ENCODE data around the gene FYN. TPM values are rescaled to one million over a fixed set of nuclear protein-coding genes. Genes with fewer than 3 reads are reported as not detected.
"Not testable (repeated sequence)": the region's sequence is repeated elsewhere in the genome, so short reads cannot be mapped to it uniquely, and the experiment has no call there.

Gene FYN
- polyA plus RNA-seq, 5 donors, result 105 to 153 (median 140) TPM

DNA sequence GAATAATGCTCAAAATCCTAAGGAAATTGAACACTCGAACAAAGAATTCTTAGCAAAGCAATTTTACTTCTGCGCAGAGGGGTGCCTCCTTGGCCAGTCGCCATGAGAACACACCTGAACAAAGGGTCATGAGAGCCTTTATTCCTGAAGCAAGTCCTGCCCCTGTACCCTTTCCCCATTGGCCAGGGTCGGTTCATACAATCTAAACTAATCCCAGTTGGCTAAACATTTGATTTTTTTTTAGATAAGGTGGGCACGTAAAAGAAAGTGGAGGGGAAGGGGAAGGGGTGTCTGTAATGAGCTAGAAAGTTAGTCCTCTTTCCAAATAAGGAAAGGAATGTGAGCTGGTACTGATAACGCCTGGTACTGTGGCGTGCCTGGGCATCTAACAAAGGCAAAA is 37.9 kb downstream of the FYN start:
- DNase-seq, result not testable (repeated sequence)

DNA sequence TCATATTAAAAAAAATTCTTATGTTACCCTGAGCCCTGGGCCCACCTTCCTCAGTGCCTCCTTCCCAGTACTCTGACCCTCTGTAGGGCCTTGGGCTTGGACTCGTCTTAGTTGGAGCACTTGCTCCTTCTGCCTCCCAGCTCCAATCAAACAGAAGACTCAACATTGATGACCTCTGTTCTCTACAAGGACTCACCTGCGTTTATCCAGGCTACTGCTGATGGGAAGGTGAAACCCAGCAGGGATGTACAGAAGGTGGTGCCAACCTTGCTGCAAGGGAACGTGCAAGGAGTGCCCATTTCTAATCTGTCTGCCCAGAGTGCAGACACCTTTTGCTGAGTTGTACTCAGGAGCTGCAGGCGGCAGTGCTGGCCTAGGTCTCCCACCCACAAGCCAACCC is 38.9 kb downstream of the FYN start:
- DNase-seq, result no peak

DNA sequence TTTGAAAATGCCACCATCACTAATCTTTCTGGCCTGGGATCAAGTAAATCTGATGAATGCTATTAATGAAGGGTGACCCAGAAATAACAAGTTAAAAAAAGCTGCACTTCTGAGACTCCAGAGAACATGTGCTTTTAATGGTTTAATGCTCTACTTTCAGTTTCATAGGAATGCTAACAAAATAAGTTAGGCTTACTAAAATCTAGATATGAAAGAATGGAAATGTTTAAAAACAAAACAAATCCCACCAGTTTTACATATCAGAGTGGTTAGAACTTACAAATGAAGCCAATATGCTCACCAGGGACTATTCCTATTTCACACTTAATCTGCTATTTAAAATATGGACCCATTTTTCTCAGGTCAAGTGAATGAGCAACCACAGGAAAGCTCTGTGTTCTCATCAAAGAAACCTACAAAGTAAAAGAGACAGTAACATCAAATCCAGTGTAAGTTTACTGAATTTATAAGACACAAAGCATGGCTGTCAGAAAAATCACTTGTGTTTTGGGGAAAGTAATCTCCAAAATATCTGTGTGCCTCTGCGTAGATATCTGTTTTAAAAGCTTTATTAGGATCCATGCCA is 40.3 kb downstream of the FYN start:
- no peak for DNase-seq

DNA sequence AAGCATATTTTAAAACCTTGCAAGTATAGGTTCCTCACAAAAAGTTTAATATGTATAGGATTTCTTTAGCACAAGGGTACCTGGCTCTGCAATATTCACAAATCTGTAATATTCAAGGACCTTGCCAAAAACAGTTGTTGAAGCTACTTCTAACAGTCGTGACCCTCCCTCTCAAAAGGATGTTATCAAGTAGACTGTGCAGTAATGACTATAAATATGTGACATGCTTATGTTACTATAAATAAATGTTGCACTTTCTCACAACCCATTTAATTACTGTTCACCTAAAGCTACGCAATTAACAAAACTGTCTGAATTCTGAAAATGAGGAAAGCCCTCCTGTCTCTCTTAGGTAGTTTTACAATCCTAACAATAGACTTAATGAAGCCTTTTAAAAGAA is 41.8 kb downstream of the FYN start:
- no peak for DNase-seq

DNA sequence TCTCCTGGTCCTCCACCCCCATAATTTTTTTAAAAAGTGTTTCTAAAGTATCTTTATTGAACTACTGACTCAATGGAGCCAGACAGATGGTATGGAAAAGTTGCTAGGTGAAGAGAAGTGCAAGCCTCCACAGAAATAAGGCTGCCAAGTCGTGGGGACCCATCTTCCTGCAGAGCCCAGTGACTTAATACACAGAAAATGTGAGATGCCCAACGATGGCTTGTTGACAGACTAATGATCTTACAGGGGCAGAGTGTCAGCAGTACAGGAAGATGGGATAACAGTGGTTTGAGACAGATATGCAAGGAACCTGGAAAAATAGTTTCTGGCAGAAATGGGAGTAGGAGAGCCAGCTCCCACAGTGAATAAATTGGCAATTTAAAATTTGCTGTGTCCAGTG is 43.3 kb downstream of the FYN start:
- no peak for DNase-seq

DNA sequence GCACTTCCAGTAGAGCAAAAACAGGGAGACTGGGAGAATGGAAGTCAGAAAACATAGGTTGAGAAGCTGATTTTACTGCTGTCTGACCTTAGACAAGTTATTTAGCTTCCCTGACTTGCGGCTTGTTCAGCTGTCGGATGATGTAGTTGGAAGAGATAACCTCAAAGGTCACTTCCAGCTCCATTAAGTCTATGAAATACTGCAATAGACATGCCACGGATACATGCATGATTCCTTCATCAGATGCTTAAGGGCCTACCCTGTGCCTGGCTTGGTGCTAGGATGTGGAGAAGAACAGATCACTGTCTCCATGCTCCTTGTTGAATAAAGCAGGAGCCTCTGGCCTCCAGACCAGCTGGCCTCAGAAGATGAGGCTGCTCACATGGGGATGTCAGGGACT is 43.7 kb downstream of the FYN start:
- DNase-seq, result no peak

DNA sequence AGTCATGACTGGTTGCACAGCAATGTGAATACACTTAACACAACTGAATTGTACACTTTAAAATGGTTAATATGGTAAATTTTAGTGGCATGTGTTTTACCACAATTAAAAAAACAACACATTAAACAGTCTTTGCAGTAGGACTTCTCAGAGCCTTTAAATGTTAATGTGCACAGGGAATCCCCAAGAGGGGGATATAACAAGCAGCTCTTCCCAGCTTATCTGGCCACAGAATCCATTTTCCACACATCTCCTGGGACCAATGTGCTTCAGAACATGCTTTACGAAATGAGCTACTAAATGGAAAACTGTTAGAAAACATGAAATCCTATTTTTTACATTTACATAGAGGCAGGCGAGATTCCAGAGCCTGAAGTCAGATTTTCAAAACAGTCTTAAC is 44.4 kb downstream of the FYN start:
- DNase-seq, result no peak

DNA sequence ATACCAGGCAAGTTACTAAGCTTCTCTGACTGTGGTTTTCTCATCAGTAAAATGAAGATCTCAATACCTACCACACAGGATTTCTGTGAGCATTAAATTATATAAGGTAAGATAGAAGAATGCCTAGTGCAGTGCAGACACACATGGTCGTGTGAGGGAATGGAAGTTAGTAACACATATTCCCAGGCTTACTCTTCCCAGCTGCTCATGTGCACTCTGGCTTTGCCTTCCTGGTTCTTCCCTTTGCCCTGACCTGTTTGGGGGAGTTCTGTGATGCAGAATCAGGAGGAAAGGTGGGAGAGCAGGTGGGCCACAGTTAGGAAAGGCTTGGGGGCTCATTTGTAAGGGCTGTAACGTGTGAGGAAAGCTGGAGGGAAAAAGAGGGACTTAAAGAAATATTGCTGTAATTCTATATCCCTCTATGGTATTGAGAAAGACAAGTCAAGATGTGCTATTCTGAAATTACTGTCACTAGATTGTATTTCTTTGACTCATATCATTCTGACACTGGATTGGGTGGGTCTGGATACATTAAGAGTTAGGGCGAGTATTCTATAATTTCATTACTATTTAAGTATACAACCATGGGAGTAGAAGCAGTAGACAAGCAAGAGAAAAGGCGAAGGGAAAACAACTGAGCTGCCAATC is 47.7 kb downstream of the FYN start:
- DNase-seq, result no peak

DNA sequence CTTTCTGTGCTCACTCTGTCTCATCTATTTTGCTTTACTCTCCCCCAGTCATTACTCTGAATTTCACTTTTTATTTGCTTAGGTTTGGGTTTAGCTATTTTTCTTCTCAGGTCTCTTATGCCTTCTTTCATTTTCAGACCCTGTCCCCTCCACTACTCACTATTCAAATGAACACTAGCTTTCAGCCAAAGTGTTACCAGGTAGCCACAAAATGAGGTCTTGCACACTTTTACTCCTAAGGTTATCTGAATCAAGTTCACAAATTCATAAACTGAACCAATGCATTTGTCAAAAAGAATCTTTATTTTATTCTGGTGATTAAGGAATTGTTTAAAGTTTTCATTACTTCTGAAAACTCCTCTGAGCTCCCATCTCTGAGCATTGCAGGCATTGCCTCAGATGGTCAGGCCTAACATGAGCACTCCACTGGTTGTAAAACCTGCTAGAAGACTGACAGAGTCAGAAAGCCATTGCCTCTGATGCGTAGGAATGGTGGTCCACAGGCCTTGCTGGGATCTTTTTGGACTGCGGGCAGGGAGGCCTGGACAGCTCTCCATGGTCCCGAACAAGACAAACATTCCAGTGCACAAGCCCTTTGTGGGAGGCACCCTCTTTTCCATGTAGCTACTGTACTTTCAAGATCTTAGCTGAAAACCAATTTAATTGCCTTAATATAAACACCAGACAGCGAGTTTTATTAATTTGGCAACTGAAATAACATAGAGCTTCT is 48.5 kb downstream of the FYN start:
- no peak for DNase-seq

DNA sequence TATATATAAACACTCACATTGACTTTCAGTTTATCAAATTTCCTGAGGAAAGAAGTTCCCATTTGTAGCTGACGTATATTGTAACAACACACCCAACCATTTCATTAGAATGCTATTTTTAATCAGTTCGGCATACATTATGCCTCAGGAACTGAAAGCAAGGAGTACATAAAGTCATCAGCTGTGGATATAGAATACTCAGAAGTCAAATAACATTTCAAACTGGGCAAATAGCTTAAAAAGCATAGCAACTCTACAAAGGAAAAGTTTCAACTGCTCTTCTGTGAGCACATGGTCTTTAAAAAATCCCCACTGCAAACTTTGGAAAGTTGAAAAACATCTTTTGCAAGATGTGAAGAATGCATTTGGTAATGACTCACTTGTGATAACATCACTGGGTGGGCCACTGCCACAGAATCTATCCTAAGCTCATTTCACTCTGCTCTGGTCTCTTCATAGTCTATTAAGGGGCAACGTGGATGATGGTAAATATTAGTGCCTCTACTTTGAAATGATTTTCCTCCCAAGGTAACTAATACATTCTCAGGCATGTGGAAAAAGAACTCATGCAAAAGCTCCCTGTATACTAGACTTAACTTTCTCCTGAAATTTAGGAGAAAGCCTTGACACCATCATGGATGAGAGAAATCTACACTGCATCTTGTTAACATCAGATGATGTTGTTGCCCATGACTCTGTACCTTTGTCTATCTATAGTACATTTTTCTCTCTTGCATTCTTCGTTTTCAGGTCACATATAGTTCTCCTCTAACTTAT is 49.2 kb downstream of the FYN start:
- DNase-seq, result peak in 1 of 2 donors; percentile 47

DNA sequence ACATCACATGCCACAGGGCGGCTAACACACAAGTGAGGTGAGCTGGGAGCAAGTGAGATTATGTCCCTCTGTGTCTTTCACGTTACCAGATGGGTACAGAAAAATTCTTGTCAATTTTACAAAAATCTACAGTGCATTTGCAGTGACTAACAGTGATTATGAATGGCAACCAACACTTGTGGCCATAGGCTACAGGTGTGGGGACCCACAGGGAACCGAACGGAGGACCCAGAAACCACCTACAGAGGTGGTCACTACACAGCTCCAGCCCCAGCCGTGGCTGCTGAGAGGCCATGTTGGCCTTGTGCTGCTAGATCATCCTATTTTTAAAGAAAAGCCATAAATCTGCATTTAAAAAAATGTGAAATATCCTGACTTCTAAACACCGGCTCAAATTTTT is 50.2 kb downstream of the FYN start:
- DNase-seq, result no peak

DNA sequence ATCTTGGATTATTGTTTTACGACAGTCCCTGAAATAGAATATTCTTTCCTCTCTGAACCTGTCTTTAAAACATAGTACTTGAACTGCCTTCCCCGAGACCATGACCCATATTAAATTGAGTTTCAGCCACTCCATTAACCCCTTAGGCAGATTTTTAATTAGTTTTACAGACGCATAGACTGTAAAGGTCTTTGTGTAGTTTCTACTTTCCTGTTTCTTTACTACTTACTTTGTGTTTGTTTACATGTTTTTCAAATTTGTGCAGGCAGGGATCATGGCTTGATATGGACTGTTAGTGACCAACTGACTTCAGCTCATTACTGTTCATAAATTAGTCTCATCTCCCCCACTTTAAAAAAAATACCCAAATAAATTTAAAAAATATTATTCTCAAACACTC is 53.8 kb downstream of the FYN start:
- DNase-seq, result no peak

DNA sequence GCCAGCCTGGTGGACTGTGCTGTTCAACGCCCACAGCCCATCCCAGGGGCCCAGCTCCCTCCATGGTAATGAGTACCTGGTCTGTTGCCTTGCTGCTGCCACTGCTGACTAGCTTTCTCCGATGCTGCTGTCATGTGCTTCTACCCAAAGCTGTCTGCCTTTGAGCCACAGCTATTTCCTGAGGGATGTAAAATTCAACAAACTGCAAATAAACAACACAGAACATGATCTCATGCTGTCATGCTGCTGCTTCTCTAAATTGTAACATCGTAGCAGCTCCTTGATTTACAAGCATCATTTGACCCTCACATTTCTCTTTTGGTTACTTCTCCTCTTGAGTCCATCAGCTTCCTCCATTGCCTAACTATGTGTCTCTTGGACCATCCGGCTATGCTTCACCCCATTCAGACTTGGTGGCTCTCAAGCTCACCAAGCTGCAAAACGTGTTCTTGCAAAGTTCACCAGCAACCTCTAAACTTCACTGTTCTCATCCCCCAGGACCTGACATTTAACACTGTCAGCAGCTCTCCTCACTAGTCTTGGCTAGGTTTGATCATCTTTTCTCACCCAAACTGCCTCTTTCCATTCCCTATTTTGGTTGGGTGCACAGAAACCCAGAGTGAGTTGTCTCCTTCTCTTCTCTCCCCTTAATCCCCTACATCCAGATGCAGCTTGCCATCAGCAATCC is 54.6 kb downstream of the FYN start:
- no peak for DNase-seq

DNA sequence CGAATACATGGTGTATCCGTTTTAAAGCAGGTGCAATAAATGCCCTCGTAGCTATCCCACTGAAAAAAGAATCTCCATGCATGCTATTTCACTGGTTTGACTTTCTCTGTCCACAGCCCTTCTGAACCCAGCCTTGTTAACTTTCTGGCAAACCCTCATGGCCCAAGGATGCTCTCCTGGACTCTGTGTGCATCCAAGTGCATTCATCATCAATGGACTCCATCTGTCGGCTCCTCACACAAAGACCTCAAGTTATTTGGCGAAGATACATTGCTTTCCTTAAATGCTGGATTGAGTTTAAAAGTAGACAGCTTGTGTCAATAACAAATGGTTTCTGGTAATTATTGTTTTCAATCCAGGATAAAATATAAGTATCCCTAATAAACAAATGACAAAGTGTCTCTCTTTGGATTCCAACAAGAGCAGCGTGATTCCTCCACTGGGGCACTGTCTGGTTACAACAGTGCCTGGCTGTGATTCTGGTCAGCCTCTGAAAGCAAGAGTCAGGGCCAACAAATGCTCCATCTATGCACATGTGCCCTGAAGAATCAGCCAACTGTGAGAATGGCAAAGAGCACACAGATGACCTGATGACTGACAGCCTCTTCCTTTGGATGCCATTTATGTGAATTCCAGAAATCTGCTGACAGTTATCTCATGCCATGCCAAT is 55.7 kb downstream of the FYN start:
- no peak for DNase-seq

DNA sequence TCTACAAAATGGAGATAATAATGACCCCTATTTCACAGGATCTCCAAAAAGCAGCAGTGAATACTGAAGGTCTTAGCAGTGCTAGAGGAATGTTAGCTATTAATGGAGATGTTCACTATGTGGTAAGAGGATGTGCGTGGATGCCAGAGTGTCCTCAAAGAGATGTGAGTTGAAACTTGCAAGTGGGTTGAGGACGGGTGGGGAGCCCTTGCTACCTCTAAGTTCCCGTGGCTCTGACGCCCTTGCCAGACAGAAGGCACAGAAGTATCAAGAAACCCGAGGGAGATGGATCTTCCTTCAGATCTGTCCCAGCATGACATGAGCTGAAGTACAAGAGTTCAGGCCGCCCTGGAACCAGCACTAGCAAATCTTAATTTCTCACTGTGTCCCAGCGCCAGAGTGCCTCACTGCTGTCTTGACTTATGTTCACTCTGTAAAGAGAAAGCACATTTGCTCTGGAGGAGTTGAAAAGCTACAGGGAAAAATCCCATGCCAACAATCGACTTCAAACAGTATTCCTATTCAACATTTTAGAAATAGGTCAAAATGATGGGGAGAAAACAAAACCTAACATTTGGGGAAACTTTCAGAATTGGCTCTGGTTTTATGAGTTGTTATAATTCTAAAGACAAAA is 59.5 kb downstream of the FYN start:
- DNase-seq, result no peak

DNA sequence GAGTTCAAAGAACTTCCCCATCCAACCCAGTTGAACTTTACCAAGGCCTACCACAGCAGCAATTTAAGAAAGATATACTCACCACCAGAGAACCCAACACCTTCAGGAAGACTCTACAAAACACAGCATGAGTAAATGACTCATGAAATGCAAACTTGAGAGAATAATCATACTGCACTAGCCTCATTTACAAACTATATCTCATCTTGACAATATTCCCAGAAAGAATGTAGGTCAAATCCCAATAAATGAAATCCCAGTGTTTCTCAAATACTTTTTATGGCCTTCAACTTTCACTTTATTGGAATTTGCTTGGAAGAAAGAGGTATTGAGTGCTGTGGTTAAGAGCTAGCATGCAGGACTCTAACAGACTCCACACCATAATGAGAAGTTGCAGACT is 60.0 kb downstream of the FYN start:
- no peak for DNase-seq

DNA sequence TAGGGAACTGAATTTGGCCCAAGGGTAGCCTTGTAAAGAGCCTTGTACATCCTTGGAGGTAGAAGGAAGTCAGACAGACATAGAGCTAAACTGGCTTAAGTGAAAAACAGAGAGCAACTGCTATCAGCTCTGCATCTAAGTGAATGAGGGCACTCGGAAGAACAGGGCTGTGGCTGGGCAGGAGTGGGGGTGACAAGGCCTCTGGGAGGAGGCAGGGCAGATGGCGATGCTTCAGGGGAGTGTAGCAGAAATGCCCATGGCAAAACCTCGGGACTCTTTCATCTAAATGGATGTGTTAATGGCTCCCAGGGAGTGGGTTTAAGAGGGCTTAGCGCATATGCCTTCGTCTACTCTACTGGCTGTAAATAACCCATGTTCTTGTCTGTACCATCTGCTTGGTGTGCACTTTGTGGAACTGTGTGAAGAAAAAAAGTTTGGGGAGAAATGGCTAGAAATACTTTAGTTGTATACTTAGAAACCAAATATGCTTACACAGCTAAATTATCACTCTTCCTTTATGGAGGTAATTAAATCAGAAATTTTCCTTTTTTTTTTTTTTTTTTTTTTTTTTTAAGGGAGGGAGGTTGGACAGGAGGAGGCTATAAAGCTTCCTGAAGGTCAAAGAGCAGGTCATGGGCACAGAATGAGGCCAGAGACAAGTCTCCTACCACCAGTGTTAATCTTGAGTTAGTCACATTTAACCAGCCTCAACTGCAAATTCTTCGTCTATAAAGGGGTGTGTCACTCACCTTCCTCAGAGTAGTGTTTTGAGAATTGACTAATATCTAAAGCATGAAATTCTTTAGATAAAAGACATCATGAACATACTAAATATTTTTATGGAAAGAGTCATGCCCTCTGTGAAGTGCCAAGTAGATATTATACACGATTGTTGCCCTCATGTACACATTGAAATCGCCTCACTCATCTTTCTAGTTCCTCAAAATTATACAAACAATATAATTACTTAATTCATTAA is 60.9 kb downstream of the FYN start:
- no peak for DNase-seq

DNA sequence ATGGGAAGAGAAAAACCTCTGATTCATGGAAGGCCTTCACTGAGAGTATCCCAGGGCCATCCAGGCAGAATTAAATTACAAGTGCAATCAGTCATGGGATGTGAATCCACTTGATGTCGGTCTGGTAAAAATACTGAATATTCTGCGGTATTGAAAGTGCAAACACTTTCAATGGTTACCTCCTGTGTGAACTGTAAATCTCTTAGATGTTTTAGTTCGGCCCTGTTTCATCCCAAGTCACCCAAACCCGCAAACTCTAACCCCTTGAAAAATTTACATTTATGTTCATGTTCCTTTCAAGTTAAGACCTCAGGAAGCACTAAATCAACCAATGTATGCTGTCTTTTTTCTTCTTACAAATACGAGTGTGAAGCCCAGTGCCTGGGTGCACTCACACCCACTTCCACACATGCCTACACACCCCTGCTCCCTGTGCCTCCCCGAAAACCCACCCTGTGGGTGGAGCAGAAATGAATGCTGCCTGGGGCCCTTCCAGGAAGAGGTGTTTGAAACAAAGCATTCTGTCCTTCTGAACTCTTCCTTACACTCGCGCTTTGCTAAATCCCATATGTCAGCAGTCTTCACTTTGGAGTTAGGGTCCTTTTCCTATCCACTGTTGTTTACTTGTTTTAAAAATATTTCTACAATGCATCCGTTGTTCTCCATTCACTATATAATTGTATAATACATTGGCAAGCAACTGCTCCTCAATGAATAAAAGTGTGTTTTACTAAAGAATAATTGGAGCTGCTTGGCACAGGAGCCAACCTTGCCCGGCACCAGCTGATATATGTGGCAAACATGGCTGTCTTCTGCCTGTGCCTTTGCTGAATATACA is 62.7 kb downstream of the FYN start:
- DNase-seq, result no peak

DNA sequence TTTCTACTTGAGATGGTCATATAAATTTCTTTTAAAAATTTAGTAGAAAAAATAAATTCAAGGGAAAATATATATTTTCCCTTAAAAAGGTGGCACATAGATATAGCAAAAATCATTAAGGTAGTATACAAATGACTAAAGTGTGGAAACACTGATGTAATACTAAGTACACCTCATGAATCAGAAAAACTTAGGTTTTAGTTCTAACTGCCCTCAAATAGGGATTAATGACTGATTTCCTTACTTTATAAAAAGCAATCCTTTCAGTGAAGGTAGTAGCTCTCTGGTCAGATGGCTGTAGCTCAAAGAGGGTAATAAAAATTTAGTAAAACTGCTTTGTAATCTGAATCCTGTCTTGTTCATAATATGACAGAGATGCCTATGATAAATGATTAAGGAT is 63.5 kb downstream of the FYN start:
- no peak for DNase-seq

Measured in right lung (tissue), 5 donors.